Stimulated activated CD4-positive, alpha-beta T cell treated with anti-CD3 and anti-CD28 coated beads, Interleukin-12 subunit alpha, Interleukin-12 subunit beta, amount 100 ng/mL, for 4 hours (primary cell): ENCODE results near the gene GAS2L1.
A peak's percentile ranks its signal among the peaks of the same experiment; 100 is the strongest.

Experiments used
- DNase-seq: peaks from one replicate; pipeline ENCODE4 v3.0.0-alpha.2; 2020

The GAS2L1 gene

DNA sequence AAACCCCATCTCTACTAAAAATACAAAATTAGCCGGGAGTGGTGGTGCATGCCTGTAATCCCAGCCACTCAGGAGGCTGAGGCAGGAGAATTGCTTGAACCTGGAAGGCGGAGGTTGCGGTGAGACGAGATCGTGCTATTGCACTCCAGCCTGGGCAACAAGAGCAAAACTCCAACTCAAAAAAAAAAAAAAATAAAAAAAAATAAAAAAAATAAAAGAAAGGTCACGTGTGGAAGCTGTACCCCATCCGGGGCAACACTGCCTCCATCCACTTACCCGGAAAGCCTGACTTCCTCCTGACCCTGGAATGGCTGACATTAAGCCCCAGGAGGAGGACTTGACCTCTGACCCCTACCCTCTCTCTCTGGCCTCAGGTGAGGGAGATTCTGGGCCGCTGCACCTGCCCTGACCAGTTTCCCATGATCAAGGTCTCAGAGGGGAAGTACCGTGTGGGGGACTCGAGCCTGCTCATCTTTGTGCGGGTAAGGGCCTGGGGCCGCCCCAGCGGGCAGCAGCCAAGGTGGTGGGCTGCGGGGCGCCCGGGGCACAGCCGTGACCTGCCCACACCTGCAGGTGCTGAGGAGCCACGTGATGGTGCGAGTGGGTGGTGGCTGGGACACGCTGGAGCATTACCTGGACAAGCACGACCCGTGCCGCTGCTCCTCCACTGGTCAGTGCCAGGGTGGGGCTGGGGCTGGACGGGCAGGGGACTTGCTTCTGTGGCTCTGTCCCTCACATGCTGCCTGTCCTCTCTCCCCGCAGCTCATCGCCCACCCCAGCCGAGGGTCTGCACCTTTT, 3.8 kb downstream of the GAS2L1 start:
- no peak for DNase-seq

DNA sequence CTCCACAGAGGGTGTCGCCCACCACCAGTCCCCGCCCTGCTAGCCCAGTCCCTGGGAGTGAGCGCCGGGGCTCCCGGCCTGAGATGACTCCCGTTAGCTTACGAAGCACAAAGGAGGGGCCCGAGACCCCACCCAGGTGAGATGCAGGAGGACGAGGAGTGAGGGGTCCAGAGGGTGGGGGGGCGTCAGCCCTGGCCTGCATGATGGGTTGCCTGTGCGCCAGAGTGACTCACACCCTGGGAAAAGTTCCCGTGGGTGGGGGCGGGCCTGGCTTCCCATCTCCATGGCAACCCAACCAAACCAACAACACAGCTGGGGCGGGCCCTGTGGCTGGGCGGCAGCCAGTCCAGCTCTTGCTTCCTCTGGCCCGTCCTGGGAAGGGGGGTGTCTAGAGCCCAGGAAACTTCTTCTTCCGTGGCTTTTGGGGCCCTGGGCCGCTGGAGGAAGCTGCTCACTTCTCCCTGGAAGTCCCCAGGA, 4.5 kb downstream of the GAS2L1 start:
- DNase-seq, result peak; percentile 56

GRCh38 chr22:29311464-29312217, 5.2 kb downstream of the GAS2L1 start:
- DNase-seq, result no peak

DNA sequence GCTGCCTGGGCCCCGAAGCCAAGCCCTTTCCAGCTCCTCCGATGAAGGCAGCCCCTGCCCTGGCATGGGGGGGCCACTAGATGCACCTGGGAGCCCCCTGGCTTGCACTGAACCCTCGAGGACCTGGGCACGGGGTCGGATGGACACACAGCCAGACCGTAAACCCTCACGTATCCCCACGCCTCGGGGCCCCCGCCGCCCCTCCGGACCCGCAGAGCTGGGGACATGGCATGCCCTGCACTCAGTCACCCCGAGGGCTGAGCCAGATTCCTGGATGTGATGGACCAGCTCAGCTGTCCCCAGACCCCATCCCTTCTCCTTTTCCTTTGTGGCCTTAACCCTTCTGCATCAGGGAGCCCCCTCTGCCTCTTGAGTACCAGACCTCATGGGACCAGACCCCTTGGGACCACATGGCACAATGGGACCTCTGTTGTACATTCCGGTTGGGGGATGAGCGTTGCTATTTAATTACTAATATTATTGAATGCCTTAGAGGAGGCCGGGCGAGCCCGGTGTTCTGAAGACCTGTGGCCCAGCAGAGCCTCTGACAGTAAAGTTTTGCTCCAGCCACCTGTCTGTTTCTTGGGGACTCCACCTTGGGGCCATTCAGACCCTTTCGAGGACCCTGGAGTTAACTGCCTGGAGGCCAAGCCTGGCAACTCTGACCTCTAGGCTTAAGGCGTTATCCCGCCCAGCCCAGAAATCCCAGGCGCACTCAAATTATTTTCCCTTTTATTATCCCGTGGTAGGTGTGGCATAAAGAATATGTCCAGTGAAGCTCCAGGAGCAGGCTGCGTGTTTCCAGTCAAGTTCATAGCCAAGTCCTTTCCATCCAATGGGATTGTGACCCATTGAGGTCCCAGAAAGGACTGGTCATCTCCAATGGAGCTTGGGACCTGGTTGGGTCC, 6.0 kb downstream of the GAS2L1 start:
- no peak for DNase-seq

- DNase-seq, result no peak
Observed at GRCh38 chr22:29313126-29313575, 6.7 kb downstream of the GAS2L1 start.

- DNase-seq, result no peak
Observed at GRCh38 chr22:29313576-29314466, 7.4 kb downstream of the GAS2L1 start.

GRCh38 chr22:29314537-29315285, 8.3 kb downstream of the GAS2L1 start:
- DNase-seq, result no peak

- DNase-seq, result no peak
Observed at GRCh38 chr22:29315286-29316140, 9.1 kb downstream of the GAS2L1 start, which contains the start of gene RASL10A. Gene RASL10A (minus strand): TSS chr22:29315697. CDS start chr22:29315246, 451 bp downstream.

- DNase-seq, result no peak
Observed at GRCh38 chr22:29316141-29316828, 9.8 kb downstream of the GAS2L1 start.

GRCh38 chr22:29317827-29318454, 11.5 kb downstream of the GAS2L1 start:
- DNase-seq, result no peak

DNA sequence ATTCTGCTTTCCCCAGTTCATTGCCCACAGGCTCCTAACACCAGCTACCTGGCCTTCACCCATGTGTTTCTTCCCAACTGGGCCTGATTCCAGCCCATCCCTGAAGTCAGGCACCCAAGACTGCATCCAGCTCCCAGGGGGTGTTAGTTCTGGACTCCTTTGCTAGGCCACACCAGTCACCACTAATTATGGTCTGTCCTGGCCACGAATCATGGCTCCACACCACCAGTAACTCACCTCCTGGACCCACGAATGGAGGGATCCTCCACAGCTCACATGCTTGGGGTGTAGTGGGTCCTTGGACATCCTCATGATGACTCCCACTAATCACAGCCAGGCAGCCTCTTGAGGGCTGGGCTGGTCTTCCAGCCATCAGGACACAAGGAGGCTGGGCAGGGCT, 12.6 kb downstream of the GAS2L1 start:
- no peak for DNase-seq

DNA sequence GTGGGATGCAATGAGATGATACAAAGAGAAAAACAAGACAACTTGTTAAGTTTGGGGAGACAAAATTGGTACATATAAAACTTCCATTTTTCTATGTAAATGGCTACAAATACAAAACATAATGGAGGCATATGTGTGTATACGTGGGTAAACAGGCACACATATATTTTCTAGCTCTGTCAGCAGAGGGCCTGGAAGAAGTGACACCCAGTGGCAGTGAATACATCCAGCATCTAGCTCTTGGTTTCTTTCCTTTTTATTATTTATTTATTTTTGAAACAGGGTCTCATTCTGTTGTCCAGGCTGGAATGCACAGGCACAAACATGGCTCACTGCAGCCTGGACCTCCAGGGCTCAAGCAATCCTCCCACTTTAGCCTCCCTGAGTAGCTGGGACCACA, 14.1 kb downstream of the GAS2L1 start:
- no peak for DNase-seq

- no peak for DNase-seq
Observed at GRCh38 chr22:29323641-29324040, 17.2 kb downstream of the GAS2L1 start.

DNA sequence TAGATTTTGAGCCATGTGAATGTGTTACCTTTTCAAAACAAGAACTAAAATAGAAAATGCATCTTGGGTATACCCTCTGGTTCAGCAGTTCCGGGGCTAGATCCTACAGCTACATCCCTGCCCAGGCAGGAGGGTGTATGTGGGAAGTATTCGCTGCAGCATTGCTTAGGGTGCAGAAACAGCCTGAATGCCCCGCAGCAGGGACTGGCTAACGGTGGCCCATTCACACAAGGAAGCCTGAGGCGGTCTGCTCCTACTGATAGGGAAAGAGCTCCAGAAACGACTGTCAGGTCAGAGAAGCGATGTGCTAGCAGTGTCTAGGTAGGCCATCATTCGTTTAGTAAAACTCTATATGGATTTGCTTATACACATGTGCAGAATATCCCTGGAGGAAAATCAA, 18.9 kb downstream of the GAS2L1 start:
- no peak for DNase-seq

DNA sequence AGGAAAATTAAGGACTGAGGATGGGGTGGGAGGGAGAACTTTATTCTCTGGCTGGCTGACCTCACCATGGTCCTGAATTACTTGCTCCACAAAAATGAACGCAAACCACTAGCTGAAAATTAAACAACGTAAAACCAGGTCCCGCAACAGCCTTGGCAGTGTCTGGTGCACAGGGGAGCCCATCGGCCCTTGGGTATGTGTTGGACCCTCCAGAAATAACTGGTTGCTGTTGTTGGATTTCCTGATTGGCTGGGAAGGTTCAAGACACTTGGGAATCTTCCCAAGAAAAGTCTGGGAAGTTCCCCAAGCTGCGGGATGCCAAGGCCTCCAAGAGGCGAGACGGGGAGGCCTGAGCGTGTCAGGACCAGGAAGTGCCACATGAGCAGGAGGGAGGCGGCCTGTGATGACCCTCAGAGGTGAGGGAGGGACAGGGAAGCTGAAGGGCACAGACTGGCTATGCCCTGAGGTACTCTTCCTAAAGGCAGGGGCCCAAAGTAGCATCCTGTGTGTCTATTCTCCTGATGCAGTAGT, 19.4 kb downstream of the GAS2L1 start:
- no peak for DNase-seq

GRCh38 chr22:29326481-29326880, 20.0 kb downstream of the GAS2L1 start:
- no peak for DNase-seq

- DNase-seq, result no peak
Observed at GRCh38 chr22:29327089-29327764, 20.8 kb downstream of the GAS2L1 start.

- no peak for DNase-seq
Observed at GRCh38 chr22:29328055-29328454, 21.6 kb downstream of the GAS2L1 start.
